Measurements from ENCODE around the gene REV3L. TPM values are rescaled to one million over a fixed set of nuclear protein-coding genes. Genes with fewer than 3 reads are reported as not detected.

The REV3L gene
- total and polyA plus RNA-seq, 2 donors (not counting 3 experiments of a cell fraction or from before 2014, with no cell fraction given) = 6.0 to 22.7 TPM

DNA sequence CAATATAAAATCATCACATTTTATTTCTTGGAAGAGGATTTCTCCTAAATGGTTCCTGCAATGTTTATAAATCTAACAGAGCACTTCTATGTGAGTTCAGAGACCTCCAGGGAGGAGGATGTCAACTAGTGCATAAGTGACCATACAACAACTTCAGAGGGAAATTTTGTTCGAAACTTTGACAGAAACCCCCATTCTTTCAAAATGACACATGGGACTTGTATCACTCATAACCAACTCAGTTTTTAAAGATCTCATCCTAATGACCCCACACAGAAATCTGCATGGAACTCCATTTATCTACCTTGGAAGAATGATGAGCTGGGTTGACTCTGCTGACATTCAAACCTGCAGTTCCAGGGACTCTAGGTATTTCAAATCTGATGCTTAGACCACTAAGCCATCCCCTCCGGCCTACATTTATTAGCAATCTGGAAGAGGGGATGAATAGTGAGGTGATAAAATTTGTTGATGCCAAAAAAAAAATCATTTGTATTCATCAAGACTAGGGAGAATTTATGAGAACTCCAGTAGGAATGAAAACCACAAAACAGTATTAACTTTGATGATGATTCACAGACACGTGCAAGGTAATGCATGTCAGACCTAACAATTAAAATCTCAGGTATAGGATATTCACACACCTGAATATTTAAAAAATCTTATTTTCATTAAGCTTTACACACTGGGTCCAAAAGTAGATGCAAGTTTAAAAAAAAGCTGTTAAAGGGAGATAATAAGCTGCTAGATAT lies 153.0 kb downstream of the REV3L start:
- ChIA-PET POLR2A (no interaction called here), CTCF (no interaction called here)
- Histone ChIP-seq H3K9ac (replicated peaks; ENCODE audit: extremely low read depth, insufficient read depth, low read length) (no peak overlapping the region), H3K36me3 (ENCODE audit: control insufficient read depth in 2 of 2, extremely low read depth in 1 of 2, insufficient read depth in 2 of 2, low read length in 2 of 2) (peaks cover 3 to 7% of the 10 kb centered on the region in 2 experiments), H3K9me1 (replicated peaks; ENCODE audit: control insufficient read depth, extremely low read depth, insufficient read depth, low read length) (no peaks in the 10 kb centered on the region), H2AFZ (ENCODE audit: low read depth, low read length) (no peak overlapping the region), H3K27ac (ENCODE audit: insufficient read depth, low read depth, low read length) (no peak overlapping the region), H3K27me3 (ENCODE audit: control insufficient read depth in 2 of 2, insufficient read depth in 2 of 2, low read length in 2 of 2) (no peaks in the 10 kb centered on the region), H4K20me1 (replicated peaks; ENCODE audit: control insufficient read depth, extremely low read depth, insufficient read depth, low read length) (no peaks in the 10 kb centered on the region), H3K4me1 (ENCODE audit: control insufficient read depth, extremely low read depth, insufficient read depth, low read length) (no peaks in the 10 kb centered on the region), H3K4me2 (ENCODE audit: insufficient read depth, low read length) (no peak overlapping the region), H3K9me3 (replicated peaks; ENCODE audit: control insufficient read depth, insufficient read depth, low read length) (no peaks in the 10 kb centered on the region), H3K4me3 (replicated peaks in 1 of 3; ENCODE audit: insufficient read depth in 1 of 3, low read depth in 1 of 3, low read length in 3 of 3) (no peak overlapping the region), H3K79me2 (ENCODE audit: control insufficient read depth, insufficient read depth, low read length) (no peaks in the 10 kb centered on the region)
- no peak for FAIRE-seq
- intact Hi-C loops (cut with micrococcal nuclease) (no loop called here), dilution Hi-C loops (cut with MboI; ENCODE audit: extremely low pct_ligation_motif_present, low sequenced_read_pairs) (no loop called here)
- TF ChIP-seq POLR2A (IDR thresholded peaks at IDR 0.05; ENCODE audit: low read depth, low read length) (no peak), EZH2 (IDR thresholded peaks at IDR 0.05; ENCODE audit: borderline replicate concordance, low read depth, low read length, severe bottlenecking) (no peak), POLR2AphosphoS5 (IDR thresholded peaks at IDR 0.05; ENCODE audit: insufficient read depth, low read depth, low read length) (no peak), GATA2 (IDR thresholded peaks at IDR 0.05; ENCODE audit: insufficient read depth, insufficient read length, low read depth, low read length) (no peak), FOS (IDR thresholded peaks at IDR 0.05; ENCODE audit: borderline replicate concordance, insufficient read depth, low read length) (no peak), JUN (IDR thresholded peaks at IDR 0.05; ENCODE audit: borderline replicate concordance, insufficient read depth, insufficient read length, low read depth) (no peak), CTCF (IDR thresholded peaks at IDR 0.05; ENCODE audit: extremely low read depth in 1 of 2, insufficient read depth in 1 of 2, low read depth in 1 of 2, low read length in 2 of 2) (no peak), MYC (IDR thresholded peaks at IDR 0.05; ENCODE audit: low read depth, low read length) (no peak)
- TF ChIP-seq, protein P1, sequence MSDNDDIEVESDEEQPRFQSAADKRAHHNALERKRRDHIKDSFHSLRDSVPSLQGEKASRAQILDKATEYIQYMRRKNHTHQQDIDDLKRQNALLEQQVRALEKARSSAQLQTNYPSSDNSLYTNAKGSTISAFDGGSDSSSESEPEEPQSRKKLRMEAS (IDR thresholded peaks at IDR 0.05; ENCODE audit: insufficient read depth, insufficient read length) = no peak
- BruUV-seq (replicated peaks) = no TSS peak
- no peak for DNase-seq (ENCODE audit: low read depth, low spot score)

Data from endothelial cell of umbilical vein (primary cell).